GM12878 (cell line): ENCODE data around the gene LRRC2. TPM values are rescaled to one million over a fixed set of nuclear protein-coding genes. Genes with fewer than 3 reads are reported as not detected.

Experiments
- ATAC-seq: fragments of 200-7000 bp; cut with Tn5 transposase; 3 replicates; pipeline ENCODE4 v1.9.1; 2020; ENCODE audit warnings: mild to moderate bottlenecking, moderate library complexity
- BruUV-seq: library from RNA; stranded (reverse); fragments of 400-500 nt; replicated peaks from 2 replicates; lab custom pipeline; 2021; lab: Mats Ljungman, UMichigan
- CTCF ChIA-PET: fragments of 300-600 bp; sonication (Branson Sonifier 250); formaldehyde crosslinking; extraction: SDS; loops from one replicate; lab custom pipeline; 2021; ENCODE audit warnings: inconsistent platforms; lab: Yijun Ruan, JAX
- POLR2A ChIA-PET: fragments of 350-600 bp; formaldehyde crosslinking; extraction: SDS; loops from one replicate; lab custom pipeline; 2021; ENCODE audit warnings: inconsistent platforms; lab: Charles Lee
- RAD21 ChIA-PET: fragments of 300-600 bp; sonication (Branson Sonifier 250); formaldehyde crosslinking; loops from one replicate; lab custom pipeline; 2023; ENCODE audit warnings: antibody characterized with exemption; ENCODE audit not compliant: unreplicated experiment; lab: Charles Lee
- SMC1A ChIA-PET: fragments of 300-600 bp; sonication (Branson Sonifier 250); formaldehyde crosslinking; loops from one replicate; lab custom pipeline; 2023; ENCODE audit not compliant: unreplicated experiment, uncharacterized antibody; lab: Charles Lee
- DNase-seq: peaks from one replicate; pipeline ENCODE4 v3.0.0-alpha.2; 2011; ENCODE audit warnings: low read depth, low spot score
- FAIRE-seq: peaks from 3 replicates; lab custom pipeline; 2011; peaks lifted over from hg19 to GRCh38; lab: Jason Lieb, UNC
- H2AFZ ChIP-seq: 2 replicates; pipeline ENCODE4 v1.6.0; 2011; ENCODE audit warnings: low read depth, low read length, control low read depth; ENCODE audit not compliant: control insufficient read depth
- H3K27ac ChIP-seq: 2 replicates; pipeline ENCODE4 v1.5.1; 2011; ENCODE audit warnings: control low read depth; ENCODE audit not compliant: control insufficient read depth, insufficient read depth
- H3K27me3 ChIP-seq, 2 experiments: replicated peaks in 1 of 2; 2 replicates each; pipeline versions ENCODE4 v1.6.0 to v1.6.1; 2011; ENCODE audit warnings: low read length in 1 of 2; ENCODE audit not compliant: control insufficient read depth in 2 of 2, insufficient read depth in 2 of 2
- H3K36me3 ChIP-seq, 2 experiments: 2 replicates each; pipeline ENCODE4 v1.5.1; 2011; ENCODE audit warnings: low read length in 1 of 2; ENCODE audit not compliant: control insufficient read depth in 2 of 2, insufficient read depth in 2 of 2
- H3K4me1 ChIP-seq: 2 replicates; pipeline ENCODE4 v1.6.1; 2011; ENCODE audit warnings: mild to moderate bottlenecking, low read length, moderate library complexity, mixed read lengths; ENCODE audit not compliant: control insufficient read depth, insufficient read depth
- H3K4me2 ChIP-seq: 2 replicates; pipeline ENCODE4 v1.6.0; 2011; ENCODE audit warnings: control low read depth; ENCODE audit not compliant: control insufficient read depth, insufficient read depth
- H3K4me3 ChIP-seq: fragments of 200-600 bp; sonication (generic); 2 replicates; pipeline ENCODE4 v1.5.1; 2016
- H3K79me2 ChIP-seq: 2 replicates; pipeline ENCODE4 v1.6.0; 2011; ENCODE audit warnings: low read length; ENCODE audit not compliant: control insufficient read depth, insufficient read depth
- H3K9ac ChIP-seq: 2 replicates; pipeline ENCODE4 v1.8.0; 2011; ENCODE audit warnings: low read length, control low read depth, mixed read lengths; ENCODE audit not compliant: control insufficient read depth, insufficient read depth
- H3K9me3 ChIP-seq: replicated peaks from 3 replicates; pipeline ENCODE4 v1.5.1; 2011; ENCODE audit warnings: mild to moderate bottlenecking, low read length; ENCODE audit not compliant: control insufficient read depth, insufficient read depth
- H4K20me1 ChIP-seq: 2 replicates; pipeline ENCODE4 v1.6.0; 2011; ENCODE audit not compliant: control insufficient read depth, insufficient read depth
- CEBPB ChIP-seq, 2 experiments: fragments of 150-350 bp in 1 of 2; IDR thresholded peaks; 2 replicates each; pipeline ENCODE4 v1.6.1; 2012 to 2014; ENCODE audit warnings: low read depth in 2 of 2, low read length in 2 of 2, borderline replicate concordance in 1 of 2, inconsistent platforms in 1 of 2
- MXI1 ChIP-seq: fragments of 150-350 bp; IDR thresholded peaks from 2 replicates; pipeline ENCODE4 v1.6.1; 2011; ENCODE audit warnings: low read depth, mild to moderate bottlenecking, inconsistent platforms, low read length, improper control_type of control experiment
- PAX8 ChIP-seq: fragments of 450-650 bp; IDR thresholded peaks from 2 replicates; pipeline ENCODE4 v1.6.1; 2017; ENCODE audit warnings: mild to moderate bottlenecking, moderate library complexity
- SIN3A ChIP-seq: IDR thresholded peaks from 2 replicates; pipeline ENCODE4 v1.6.1; 2012; ENCODE audit warnings: low read depth, low read length, improper control_type of control experiment
- ZNF384 ChIP-seq: IDR thresholded peaks from 2 replicates; pipeline ENCODE4 v1.6.1; 2012; ENCODE audit warnings: low read depth, mild to moderate bottlenecking, low read length, improper control_type of control experiment, borderline replicate concordance
- WGBS: methylation state at CpG from one replicate; pipeline ENCODE4 v1.1.6; 2016; ENCODE audit warnings: low lambda C conversion rate; ENCODE audit not compliant: insufficient replicate concordance, insufficient coverage; ENCODE audit errors: missing lambda C conversion rate; 5-methylcytosine and 5-hydroxymethylcytosine counted together
- in situ Hi-C: fragments of 300-500 bp; cut with MboI; formaldehyde crosslinking; loops from 9 replicates; pipeline ENCODE4 v1.14.3; 2018; ENCODE audit warnings: mixed read lengths
- intact Hi-C: fragments of 100-400 bp; cut with micrococcal nuclease; formaldehyde crosslinking; loops from one replicate; pipeline ENCODE4 v1.14.2; 2022; ENCODE audit not compliant: unreplicated experiment
- polyA plus RNA-seq, 11 experiments: library from polyadenylated mRNA; depleted of rRNA in 4 of 11; unstranded in 6 of 11; stranded (reverse) in 5 of 11; fragments of >200 nt; fragmentation: Nextera tagmentation in 4 of 11; fragmentation: Illumina TruSeq in 1 of 11; extraction: Ambion mirVana in 4 of 11; extraction: Trizol in 1 of 11; gene quantifications; 1 replicate in 1 of 11; 2 replicates in 10 of 11; pipeline versions ENCODE4 v1.2.1 to v1.2.3, GENCODE V29; 2011 to 2016; ENCODE audit warnings: inconsistent platforms in 2 of 11, missing spikeins in 2 of 11, low read depth in 1 of 11
- total RNA-seq, 4 experiments: library from RNA; depleted of rRNA in 3 of 4; stranded (reverse); fragments of >200 nt in 3 of 4; fragmentation: Illumina TruSeq in 1 of 4; extraction: Trizol in 1 of 4; gene quantifications; 2 replicates each; pipeline versions ENCODE4 v1.2.1 to v1.2.3, GENCODE V29; 2013 to 2021
- TF ChIP-seq, protein P1 (sequence below): fragments of 450-650 bp; IDR thresholded peaks from 2 replicates; pipeline ENCODE4 v1.6.1; 2018; ENCODE audit warnings: mild to moderate bottlenecking, low read depth, moderate library complexity; ENCODE audit not compliant: partially characterized antibody

The LRRC2 gene
- total and polyA plus RNA-seq, 10 of the 15 experiments (the other 5 are each of a cell fraction or from before 2014, with no cell fraction given), result not detected

- no TSS peak for BruUV-seq
- CTCF ChIA-PET, result interaction anchor here (1.2 kb wide), 1 partner anchor 83 kb away, joined by 3 read pairs; no protein-coding TSS in a partner anchor
- no peak for ATAC-seq
These were observed 5.6 kb upstream of the LRRC2 start for GRCh38 chr3:46571684-46572083.

DNA sequence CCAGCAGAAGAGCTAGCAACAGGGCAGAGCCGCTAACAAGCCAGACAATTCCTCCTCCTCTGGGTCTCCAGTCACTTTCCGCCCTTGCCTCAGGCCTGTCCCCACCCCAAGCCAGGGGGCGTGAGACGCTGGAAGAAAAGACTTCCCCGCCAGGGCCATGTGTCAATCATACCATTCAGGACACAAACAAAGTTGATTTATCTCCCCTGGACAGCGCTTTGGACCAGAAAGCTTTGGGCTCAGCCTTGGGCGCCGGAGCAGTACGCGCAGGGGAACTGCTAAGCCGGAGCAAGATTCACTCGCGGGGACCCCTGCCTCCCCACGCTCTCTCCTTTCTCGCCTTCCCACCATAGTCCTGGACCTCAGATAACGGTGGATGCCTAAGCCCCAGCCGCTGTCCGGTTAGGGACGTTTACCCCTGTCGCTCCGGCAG is 479 bp downstream of the LRRC2 start:
- no peaks in the 10 kb centered on the region; the same call in 2 of the 3 replicates for H3K9me3 ChIP-seq
- FAIRE-seq (no peak), DNase-seq (no peak), ATAC-seq (no peak)
- intact Hi-C loops (no loop called here), in situ Hi-C loops (no loop called here)
- peaks cover 2 to 6% of the 10 kb centered on the region in 2 experiments for H3K27me3 ChIP-seq
- H3K36me3 ChIP-seq, result no peaks in the 10 kb centered on the region
- no peak overlapping the region for H3K27ac ChIP-seq
- no peaks in the 10 kb centered on the region for H3K4me1 ChIP-seq
- WGBS, result 51% methylated on average over 21 of the region's 21 CpGs
- ChIA-PET CTCF (interaction anchor here (1.7 kb wide), 1 partner anchor 76 kb away, joined by 11 read pairs; no protein-coding TSS in a partner anchor), POLR2A (no interaction called here), SMC1A (no interaction called here), RAD21 (no interaction called here)
- H2AFZ ChIP-seq, result no peak overlapping the region
- no peak overlapping the region for H3K4me2 ChIP-seq
- BruUV-seq, result no TSS peak
- no peaks in the 10 kb centered on the region for H4K20me1 ChIP-seq
- H3K79me2 ChIP-seq, result no peaks in the 10 kb centered on the region
- no peak overlapping the region for H3K9ac ChIP-seq
- no peak overlapping the region for H3K4me3 ChIP-seq
- no peak for TF ChIP-seq SIN3A
- TF ChIP-seq ZNF384, result no peak
- TF ChIP-seq, protein P1, sequence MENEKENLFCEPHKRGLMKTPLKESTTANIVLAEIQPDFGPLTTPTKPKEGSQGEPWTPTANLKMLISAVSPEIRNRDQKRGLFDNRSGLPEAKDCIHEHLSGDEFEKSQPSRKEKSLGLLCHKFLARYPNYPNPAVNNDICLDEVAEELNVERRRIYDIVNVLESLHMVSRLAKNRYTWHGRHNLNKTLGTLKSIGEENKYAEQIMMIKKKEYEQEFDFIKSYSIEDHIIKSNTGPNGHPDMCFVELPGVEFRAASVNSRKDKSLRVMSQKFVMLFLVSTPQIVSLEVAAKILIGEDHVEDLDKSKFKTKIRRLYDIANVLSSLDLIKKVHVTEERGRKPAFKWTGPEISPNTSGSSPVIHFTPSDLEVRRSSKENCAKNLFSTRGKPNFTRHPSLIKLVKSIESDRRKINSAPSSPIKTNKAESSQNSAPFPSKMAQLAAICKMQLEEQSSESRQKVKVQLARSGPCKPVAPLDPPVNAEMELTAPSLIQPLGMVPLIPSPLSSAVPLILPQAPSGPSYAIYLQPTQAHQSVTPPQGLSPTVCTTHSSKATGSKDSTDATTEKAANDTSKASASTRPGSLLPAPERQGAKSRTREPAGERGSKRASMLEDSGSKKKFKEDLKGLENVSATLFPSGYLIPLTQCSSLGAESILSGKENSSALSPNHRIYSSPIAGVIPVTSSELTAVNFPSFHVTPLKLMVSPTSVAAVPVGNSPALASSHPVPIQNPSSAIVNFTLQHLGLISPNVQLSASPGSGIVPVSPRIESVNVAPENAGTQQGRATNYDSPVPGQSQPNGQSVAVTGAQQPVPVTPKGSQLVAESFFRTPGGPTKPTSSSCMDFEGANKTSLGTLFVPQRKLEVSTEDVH, result no peak
- TF ChIP-seq PAX8, result no peak
- no peak for TF ChIP-seq CEBPB (IDR thresholded peaks at IDR 0.05; ENCODE audit: borderline replicate concordance in 1 of 2, low read depth in 2 of 2, low read length in 2 of 2)

More at GRCh38 chr3:46571684-46572083, 5.6 kb upstream of the LRRC2 start:
- H3K79me2 ChIP-seq, result no peaks in the 10 kb centered on the region
- in situ Hi-C loops (no loop called here), intact Hi-C loops (no loop called here)
- FAIRE-seq (no peak), DNase-seq (no peak)
- WGBS, result 35% methylated on average over 3 of the region's 3 CpGs
- no peak overlapping the region for H3K4me2 ChIP-seq
- ChIA-PET SMC1A (interaction anchor here (0.6 kb wide), 1 partner anchor 801 kb away, joined by 3 read pairs; no protein-coding TSS in a partner anchor), POLR2A (no interaction called here), RAD21 (interaction anchor here (1.5 kb wide), 1 partner anchor 83 kb away, joined by 4 read pairs; no protein-coding TSS in a partner anchor)
- H3K27ac ChIP-seq, result no peak overlapping the region
- H4K20me1 ChIP-seq, result no peaks in the 10 kb centered on the region
- H3K9me3 ChIP-seq, result no peaks in the 10 kb centered on the region; the same call in 2 of the 3 replicates
- H3K9ac ChIP-seq, result no peak overlapping the region
- H3K4me1 ChIP-seq, result no peaks in the 10 kb centered on the region
- no peak overlapping the region for H2AFZ ChIP-seq
- TF ChIP-seq, protein P1, result no peak
- no peak for TF ChIP-seq MXI1
- H3K27me3 ChIP-seq, result peaks cover 0 to 3% of the 10 kb centered on the region in 2 experiments; a peak in 2 of 4 replicates
- no peak overlapping the region for H3K4me3 ChIP-seq
- no peaks in the 10 kb centered on the region for H3K36me3 ChIP-seq
